Measurements from ENCODE around the gene SND1.

The SND1 gene

DNA sequence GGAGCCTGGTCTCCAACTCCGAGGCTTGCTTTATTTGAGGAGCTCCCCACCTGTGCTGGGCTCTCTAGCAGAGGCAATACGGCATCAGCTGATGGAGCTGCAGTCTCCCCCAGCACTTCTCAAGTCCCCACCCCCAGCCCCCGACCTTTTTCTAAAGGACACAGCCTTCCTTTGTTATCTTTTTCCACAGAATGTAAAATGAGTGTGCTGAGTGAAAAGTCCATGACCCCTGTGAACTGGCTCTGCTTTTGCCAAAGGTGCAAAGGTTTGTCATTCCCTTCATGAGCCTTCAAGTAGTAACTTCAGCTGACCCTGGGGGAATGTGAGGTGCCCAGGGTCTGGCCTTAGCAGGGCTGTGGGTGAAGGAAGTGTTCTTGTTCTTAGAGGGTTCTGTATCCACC, 353.8 kb downstream of the SND1 start:
- no peak for FAIRE-seq

DNA sequence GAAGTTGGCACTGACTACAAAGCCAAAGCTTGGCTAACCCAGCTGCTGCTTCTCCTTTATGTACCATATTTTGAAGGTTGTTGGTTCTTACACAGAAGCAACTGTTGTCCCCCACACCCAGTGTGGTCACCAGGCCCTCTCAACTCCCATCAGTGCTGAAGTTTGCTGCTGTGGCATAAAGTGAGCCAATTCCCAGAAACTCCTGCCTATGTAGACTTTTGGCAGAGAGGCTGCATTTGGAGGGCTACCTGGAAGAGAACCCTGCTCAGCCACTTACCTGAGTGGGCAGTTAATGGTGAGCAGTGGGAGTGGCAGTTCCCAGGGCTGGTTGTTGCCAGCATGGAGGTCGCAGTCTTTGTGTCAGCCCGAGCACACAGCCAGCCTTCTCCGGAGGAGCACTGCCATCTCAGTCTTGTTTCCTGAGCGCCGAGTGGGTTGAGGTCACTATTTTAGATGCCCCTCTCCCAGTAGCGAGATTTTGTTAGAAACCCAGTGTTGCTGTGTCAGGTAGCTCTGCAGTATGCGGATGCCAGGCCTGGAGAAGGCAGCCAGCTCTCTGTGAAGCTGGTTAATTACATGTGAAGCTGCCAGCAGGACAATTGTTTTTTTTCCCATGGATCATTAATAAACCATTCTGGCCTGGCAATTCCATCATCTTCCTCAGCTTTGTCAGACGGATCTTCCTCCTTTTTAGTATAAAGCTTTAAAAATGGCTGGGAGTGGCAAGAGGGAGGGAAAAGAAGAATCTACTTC, 354.7 kb downstream of the SND1 start:
- FAIRE-seq: no peak

DNA sequence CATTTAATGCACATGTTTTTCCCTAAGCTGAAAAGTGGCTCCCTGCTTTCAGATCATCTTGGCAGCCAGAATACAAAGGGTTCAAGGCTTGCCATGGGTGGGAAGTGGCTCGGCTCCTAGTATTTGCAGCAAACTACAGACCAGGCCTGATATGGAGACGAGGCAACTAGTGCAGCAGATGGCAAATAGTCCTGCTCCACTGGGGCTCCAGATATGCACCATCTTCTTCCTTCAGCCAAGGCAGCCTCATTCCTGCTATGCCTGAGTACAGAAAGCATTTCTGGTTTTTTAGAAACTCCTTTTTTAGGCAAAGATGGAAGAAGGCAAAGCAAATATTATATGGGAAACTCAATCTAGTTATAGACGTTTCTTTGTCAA, 355.3 kb downstream of the SND1 start:
- no peak for FAIRE-seq

DNA sequence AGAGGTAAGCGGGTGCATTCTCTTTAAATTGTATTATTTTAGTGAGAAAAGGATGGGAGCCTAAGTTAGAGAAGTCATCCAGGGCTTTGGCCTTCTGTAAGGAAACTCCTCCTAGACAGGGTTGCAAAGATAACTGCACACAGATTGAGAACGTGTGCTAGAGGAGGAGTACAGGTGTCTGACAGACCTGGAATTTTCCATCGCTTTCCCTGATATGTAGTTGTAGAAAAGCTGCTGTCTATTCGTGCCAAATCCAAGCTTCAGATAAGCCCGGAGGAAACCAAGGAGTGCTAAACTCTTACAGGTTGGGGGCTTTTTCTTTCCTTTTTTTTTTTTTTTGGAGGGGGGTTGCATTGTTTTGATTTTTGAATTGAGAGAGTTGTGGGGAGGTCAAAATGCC, 356.1 kb downstream of the SND1 start:
- no peak for FAIRE-seq

DNA sequence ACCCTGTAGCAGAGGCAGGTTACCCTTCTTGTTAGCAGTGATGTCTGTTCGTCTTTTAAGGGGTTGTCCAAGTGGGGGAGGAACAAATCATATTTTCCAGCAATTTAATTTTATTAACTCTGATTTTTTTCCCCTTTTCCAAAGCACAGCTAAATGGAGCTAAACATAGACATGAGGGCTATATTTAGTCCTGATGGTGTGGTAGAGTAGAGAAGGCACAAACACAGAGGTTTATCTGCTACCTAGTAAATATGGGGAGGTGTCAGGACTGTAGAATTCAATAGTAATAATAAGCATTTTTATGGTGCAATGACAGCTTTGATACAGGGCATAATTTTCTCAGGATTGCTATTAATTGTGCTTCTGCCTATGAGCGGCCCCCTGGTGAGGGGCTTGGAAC, 356.8 kb downstream of the SND1 start:
- FAIRE-seq: no peak

DNA sequence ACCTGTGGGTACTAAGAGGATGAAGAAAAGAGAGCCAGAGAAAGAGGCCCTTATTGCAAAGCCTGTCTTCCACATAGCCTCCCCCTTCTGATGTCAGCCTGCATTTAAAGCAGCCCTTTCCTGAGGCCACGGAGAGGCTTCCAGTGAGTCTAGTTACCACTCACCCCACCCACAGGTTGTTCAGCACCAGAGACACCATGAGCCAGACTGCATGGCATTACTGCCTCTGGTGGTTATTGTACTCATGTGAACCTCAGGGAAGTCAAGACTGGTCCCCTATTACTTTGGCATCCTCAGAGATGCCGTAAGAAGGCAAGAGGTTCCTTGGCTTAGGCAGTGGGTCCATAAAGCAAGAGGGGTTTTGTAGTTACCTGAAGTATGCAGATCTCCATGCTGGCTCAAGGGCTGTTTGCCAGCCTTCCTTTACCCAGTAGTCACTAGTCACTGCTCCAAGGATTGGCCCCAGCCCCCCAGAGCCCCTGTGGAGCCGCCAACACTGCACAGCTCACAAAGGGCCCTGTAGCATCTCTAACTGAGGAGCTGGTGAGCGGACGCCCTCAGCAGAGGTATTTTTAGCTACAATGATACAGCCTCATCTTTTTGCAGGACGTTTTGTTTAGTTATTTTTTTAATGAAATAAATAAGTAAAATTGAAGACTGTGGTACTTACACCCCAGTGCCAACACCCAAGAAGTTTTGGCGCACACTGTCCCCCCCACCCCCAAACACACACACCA, 358.6 kb downstream of the SND1 start:
- no peak for FAIRE-seq

DNA sequence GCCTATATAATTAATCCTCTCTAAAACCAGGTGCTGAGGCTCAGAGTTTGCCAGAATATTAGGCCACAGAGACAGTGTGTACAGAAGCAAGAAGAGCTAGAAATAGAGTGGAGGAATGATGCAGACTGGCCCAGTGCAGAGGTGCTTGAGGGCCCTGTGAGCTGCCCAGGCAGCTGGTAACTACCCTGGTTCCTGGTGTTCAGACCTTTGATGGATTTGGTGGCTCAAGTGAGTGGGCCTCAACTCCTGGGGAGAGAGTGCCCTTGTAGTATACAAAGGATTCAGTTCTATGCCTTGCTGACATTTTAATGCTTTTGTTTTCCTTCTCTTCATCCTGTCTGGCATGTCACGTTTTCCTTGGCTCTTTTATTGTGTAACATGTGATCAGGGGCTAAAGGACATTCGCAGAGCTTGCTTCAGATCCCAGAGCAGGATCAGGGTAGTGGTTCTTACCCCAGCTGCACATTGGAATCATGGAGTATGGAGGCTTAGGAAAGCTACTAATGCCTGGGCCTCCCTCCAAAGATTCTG, 359.2 kb downstream of the SND1 start:
- no peak for FAIRE-seq

DNA sequence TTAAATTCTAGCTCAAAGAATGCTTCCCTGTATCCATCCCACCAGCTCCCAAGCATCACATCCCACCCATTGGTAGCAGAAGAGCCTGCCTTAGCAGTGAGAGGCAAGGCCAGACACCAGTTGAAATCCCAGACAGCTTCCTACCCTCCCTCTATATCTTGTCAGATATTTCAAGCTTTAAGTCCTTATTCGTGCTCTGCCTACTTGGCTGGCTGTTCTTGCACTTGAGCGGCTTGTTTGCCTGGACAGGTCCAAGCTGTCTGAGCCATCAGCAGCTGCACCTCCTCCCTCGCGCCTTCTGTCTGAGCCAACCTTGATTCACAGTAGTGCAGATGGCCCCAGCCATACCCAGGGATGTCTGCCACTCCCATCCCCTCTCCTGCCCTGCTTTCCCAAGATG, 362.8 kb downstream of the SND1 start:
- FAIRE-seq: no peak

DNA sequence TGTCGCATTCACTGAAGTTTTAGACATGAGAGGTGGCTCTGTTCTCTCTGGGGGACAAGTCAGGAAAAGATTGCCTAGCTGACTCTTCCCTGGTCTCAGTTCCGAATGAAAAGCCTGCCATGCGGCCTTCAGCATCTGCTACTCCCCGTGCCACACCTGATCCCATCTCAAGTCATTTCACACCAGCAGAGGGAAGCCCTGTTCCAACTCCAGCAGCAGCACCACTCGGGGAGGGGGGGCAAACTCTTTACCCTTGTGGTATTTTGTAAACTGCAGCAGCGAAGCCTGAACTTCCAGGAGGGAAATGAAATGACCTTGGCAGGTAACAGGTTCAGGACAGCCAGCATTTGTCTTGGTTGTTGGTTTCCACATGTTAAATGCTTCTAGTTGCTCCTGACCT, 365.5 kb downstream of the SND1 start:
- no peak for FAIRE-seq

DNA sequence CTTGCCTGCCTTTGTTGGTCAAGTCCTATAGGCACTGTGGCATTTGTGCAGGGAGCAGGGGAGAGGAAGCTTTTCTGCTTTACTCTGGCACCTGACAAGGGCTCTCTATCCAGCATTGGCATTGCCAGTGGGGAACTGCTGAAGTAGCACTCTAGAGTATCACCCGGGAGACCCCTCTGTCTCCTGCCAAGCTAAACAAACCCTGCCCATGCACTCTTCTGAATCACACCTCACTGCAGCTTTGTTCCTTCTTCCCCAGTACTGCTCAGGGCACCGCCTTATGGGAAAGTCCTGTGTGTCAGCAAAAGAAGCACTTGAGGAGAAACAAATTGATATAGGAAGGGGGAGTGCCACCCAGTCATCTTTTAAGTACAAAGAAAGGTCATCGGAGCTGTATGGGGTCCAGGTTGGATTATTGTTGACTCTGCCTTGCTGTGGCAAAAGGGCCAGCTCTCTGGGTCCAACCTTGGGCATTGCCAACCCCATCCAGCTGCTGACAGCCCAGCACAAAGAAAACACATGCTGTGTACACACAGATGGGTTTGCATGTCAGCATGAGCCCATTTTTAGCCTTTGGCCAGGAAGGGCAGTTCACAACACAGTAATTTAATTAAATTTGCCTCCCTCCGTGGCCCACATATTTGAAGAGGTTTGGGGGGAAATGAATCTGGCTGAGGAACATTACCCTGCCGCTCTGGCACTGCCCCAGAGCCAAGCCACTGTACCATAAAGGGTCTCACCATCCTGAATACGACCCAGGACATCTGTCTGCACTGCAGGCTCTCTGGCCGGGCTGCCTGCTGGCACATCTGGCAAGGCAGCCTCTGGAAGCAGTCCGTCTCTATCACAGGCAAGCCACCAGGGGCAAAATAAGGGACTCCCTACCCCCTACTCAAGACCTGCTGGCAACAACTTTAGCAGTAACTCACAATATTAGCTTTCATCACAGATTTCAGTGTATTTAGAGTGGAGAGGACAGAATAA, 366.2 kb downstream of the SND1 start:
- FAIRE-seq: no peak

DNA sequence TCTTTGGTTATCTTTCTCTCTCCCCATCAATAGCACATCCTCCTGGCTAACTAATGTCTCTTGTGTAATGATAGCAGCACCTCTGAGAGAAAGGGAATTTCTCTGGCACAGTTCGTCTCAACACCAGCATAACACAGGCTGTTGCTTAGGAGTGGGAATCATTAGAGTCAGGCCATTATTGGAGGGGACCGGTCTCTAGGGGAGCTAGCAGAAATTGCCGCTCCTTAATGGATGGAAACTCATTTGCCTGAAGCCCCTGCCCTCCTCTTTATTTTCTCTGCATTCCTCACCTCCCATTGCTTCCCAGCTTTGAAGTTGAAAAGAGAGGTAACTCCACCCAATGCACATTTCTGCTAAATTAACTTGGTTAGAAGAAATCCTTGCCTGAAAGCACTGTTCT, 367.3 kb downstream of the SND1 start:
- no peak for FAIRE-seq

DNA sequence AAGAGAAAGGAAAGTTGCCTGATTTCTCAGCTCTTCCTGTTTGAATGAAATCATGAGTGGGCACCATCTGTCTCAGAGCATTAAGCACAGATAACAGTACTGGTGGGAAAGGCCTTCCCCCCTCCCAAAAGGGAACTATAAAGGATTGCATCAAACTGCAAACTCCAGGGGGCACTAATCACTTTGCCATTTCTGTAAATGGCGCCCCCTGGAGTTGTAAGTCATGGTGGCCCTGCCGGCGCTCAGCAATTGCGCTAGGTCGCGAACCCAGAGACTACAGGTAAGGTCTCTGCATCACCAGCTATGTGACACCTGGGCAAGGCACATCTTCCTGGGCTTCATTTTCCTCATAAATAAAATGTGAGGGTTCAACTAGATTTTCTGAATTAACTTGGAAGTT, 368.2 kb downstream of the SND1 start:
- FAIRE-seq: no peak

DNA sequence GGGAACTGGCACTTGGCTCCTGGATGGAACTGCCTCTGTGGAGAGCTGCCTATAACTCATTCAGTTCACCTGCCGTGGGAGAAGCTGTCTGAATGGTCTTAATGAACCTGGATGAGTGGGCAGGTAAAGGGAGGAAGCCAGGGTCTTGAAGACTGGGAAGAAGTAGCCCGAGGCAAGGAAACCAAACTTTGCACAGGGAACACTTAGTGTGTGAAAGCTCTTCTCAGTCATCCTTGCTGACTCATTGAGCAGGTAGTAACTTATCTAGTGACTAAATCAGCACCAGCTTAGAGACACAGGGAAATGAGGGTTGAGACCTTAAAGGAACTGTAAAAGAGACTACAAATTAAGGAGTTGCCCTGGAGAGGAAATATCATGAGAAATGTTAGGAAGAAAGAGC, 369.4 kb downstream of the SND1 start:
- no peak for FAIRE-seq

DNA sequence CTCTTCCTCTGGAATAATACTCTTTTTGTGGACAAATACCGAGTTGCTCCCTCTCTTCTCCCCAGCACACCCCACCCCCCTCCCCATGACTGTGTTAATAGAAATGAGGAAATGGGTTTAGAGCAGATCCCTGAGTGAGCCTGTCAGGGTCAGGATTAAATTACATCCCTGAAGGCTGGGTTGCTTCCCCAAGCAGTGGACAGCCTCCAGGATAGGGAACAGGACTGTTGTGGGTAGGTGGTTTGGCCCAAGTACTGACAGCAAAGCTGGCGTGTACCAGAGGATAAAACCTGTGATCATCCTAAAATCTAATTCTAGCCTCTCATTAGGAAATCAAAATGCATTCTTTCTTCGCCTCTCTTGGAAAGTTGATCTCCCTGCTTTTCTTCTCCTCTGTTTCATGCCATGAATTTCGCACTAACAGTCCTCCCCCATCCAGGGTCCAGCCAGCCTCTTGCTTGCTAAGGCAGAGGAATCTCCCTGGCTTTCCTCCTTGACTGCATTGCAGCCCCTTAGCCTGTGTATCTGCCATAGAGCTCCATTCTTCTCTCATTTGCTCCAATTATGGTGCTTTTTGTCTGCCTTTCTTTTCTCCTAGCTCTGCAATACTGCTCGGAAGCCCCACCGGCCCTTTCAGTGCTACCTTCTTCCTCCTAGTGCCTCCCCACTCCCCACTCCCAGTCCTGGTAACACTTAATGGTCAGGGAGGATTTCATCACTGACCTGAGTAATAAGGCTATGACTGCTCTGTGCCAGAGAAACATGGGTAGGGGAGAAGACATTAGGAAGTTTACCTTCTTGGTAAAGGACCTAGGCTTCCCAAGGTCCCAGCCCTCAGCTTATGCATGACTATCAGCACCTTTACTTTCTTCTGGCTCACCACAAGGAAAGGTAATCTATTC, 370.9 kb downstream of the SND1 start:
- no peak for FAIRE-seq

DNA sequence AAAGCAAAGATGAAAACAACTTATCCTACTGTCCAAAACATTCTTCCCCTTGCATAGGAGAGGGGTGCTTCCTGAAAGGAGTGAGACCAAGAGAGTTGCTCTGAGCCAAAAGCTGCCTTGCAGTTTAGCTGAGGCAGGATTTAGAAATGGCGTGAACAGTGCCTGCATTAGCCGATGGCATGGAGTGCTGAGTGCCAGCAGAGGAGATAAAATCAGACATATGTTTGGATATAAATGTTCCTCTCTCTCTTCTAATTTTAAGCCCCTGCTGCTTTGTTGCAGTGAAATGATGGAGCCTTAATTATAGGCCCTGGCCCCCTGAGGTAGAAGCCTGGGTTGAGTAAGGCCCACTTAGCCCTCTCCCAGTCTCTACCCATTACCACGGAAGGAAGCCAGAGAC, 372.2 kb downstream of the SND1 start:
- FAIRE-seq: no peak

DNA sequence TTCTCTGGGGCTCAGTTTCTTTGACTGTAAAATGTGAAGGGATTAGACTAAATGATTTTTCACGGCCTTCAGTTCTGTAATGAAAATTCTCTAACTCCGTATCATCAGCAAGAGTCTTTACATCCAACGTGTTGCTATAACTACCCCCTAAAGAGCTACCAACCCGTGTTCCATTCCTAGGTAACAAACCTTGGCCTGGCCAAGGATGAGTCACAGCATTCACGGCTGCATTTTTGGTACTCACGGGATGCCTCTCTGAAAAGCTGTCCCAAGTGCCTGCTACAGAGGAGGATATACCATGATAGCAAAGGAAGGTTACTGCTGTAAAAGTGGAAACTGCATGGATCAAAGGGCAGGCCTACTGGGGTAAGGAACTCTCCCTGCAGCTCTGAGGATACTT, 373.4 kb downstream of the SND1 start:
- FAIRE-seq: no peak

DNA sequence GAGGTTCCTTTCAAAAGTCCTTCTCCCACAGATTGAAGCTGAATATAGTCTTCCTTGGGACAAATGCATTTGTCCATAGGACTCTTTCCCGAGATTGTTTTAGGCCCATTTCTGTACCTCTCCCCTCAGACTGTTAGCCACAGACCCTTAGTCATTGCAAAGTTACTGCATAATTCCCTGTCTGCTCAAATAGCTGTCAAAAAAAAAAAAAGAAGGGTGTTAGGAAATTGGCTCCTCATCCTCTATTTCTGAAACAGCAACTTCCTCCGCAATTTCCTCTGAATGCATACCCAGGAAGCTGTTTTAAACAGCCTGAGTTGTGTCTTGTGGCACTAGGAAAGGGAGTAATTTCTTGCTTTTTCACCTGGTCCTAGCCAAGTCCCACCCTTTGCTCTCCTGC, 373.8 kb downstream of the SND1 start:
- FAIRE-seq: no peak

DNA sequence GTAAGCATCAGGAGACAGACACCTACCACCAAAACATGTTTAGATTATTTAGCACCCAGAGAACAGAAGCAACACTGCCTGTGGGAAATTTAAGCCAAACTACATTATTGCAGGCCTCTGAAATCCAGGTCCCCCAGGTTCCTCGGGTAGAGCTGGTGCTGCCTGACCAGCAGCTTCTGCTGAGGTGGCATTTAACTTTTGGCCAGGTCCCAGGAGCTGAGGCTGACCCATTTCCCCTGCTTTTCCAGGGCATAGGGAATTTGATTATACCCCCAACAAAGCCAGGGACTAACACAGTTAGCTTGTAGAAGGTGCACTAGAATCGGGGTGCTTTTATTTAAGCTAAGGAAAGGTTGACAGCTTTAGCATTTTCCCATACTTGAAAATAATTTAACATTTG, 374.6 kb downstream of the SND1 start:
- FAIRE-seq: no peak

DNA sequence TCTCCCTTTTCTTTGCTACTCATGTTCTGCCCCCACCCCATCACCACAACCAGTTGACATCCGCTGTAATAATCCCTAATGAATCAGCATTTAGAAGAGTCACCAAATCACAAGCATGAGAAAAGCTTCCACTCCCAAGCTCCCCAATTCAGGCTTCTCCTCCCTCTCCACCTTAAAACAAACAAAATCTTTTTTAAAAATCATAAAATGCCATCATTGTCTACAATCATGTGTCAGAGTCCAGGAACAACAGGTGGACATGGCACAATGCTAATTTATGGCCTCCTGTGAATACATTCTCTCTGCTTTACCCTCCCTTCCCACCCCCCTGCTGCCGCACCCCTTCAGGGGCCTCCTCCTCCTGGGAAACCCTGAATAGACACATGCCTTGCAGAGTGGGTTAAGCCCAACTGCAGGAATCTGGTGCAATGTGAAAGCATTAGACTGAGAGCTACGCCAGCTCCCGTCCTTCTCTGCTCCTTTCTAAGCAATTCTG, 375.5 kb downstream of the SND1 start:
- no peak for FAIRE-seq

DNA sequence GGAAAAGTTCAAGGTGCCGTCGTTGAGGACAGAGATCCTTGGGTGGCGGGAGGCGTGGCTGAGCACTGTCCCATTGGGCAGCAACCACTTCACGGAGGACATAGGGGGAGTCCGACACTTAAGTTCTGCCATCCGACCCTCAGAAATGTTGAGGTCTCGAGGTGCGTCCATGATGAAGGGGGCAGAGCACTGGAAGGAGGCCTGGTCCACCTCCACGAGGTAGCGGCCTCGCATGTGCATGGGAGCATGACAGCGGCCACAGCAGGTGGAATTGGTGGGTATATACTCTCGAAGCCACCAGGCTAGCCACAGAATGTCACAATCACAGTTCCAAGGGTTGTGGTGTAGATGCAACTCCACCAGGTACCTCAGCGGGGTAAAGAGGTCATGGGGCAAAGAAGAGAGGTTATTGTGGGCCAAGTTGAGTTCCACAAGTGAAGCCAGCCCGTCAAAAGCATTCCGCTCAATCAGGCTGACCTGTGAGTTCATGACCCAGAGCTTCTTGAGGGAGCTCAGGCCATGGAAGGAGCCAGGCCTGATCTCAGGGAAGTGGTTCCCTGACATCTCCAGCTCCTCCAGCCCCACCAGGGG, 377.5 kb downstream of the SND1 start:
- FAIRE-seq: no peak

DNA sequence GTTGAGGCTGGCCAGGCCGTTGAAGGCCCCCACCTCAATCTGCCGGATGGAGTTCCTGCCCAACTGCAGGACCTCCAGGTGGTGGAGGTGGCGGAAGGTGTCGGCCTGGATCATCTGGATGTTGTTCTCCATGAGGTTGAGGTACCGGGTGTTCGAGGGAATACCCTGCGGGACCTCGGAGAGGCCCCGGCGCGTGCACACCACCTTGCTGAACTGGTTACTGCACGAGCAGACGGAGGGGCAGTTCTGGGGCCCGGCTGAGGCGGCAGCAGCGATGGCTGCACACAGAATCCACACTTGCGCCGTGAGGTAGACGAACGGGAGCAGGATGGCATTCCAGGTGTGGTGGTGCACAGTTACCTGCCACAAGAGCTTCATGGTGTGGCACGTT, 378.3 kb downstream of the SND1 start:
- no peak for FAIRE-seq
